NCI-H69 (cell line): ENCODE measurements around the gene SLC5A11.
"Not testable (repeated sequence)": the region's sequence is repeated elsewhere in the genome, so short reads cannot be mapped to it uniquely, and the experiment has no call there.

ENCODE experiments used
- DNase-seq: peaks from one replicate; lab custom pipeline; 2025; lab: John Stamatoyannopoulos, UW

Gene SLC5A11

DNA sequence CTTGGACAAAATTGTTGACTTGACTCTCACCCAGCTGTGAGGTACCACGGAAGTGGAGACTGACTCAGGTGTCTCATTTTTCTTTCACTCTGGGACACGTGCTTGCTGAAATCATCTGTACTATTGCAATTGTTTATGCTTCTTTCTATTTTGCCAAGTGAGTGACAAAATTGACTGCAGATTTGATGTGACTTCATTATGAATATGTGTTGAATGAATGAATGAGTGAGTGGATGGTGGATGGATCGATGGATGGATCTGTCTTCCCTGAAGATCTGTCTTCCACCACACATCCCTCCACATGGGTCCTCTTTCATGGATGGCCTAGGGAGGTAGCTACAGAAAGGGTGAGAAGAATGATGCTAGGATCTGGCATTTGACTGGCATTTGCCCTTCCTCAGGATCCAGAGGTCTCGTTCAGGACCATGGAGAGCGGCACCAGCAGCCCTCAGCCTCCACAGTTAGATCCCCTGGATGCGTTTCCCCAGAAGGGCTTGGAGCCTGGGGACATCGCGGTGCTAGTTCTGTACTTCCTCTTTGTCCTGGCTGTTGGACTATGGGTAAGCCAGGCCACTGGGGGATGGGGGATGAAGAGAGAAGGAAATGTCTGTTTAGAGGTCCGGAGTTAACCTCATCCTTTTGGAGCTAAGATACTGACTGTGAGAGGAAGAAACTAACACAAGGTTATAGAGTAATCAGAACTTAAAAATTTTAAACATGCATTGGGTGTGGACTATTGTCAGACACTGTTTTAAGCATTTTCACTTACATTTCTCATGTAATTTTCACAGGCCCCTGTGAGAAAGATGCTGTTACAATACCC lies 12.7 kb downstream of the SLC5A11 start:
- DNase-seq = no peak

DNA sequence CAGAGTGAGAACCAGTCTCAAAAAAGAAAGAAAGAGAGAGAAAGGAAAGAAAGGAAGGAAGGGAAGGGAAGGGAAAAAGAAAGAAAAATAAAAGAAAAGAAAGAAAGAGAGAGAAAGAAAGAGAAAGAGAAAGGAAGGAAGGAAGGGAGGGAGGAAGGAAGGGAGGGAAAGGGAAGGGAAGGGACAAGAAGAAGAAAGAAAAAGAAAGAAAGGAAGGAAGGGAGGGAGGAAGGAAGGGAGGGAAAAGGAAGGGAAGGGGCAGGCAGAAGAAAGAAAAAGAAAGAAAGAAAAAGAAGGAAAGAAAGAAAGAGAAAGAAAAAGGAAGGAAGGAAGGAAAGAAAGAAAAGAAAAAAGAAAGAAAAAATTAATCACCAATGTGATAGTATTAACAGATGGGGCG lies 15.7 kb downstream of the SLC5A11 start:
- no peak for DNase-seq

- no peak for DNase-seq
These were observed 18.0 kb downstream of the SLC5A11 start for GRCh38 chr16:24863582-24864437.

DNA sequence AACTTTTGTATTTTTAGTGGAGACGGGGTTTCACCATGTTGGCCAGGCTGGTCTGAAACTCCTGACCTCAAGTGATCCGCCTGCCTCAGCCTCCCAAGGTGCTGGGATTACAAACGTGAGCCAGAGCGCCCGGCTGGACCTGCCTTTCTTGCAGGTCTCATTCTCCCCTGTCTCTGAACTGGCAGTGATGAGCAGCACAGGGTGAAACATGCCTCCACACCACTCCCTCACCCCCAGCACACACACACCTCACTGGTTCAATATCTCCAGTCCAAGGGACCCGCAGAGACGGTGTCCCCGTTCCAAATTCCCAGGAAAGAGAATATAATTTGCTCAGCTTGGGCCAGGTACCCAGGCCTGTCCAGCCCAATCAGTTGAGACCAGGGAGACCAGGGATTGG lies 23.3 kb downstream of the SLC5A11 start:
- no peak for DNase-seq

- no peak for DNase-seq
These were observed 26.1 kb downstream of the SLC5A11 start for GRCh38 chr16:24871891-24872290.

GRCh38 chr16:24873028-24873427 lies 27.3 kb downstream of the SLC5A11 start:
- no peak for DNase-seq

- DNase-seq = no peak
These were observed 29.7 kb downstream of the SLC5A11 start for GRCh38 chr16:24875466-24875865.

DNA sequence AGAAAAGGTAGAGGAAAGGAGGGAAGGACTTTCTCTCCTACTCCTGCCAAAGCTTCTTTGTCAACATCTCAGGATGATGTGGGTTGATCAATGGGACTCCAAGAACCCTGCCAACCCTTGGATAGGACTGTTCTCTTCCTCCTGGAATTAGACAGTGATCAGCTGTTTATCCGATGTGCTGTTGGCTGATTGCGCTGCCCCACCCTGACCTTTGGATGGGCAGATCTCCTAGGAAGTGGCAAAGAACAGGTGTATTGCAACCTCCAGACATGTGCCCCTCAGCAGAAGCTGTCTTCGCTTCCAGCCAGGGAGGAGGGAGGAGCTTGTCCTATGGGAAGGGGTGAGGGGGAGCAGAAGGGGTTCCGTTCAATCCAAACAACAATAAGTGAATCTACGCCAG lies 30.5 kb downstream of the SLC5A11 start:
- no peak for DNase-seq

- no peak for DNase-seq
These were observed 33.9 kb downstream of the SLC5A11 start for GRCh38 chr16:24879684-24880083.

DNA sequence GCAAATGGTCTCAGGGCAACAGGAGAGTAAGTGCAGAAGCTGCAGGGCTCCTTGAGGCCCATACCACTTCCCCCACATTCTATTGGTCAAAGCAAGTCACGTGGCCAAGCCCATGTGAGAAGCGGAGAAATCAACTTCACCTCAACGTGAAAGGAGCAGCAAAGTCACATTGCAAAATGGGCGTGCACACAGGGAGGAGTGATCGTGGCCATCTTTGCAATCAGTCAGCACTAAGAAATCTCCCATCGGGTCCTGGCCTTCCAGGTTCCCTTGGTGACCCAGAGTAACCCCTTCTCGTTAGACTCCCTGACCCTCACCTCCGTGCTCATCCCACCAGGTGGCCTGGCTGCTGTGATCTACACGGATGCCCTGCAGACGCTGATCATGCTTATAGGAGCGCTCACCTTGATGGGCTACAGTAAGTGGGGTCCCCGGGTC lies 38.0 kb downstream of the SLC5A11 start:
- DNase-seq = no peak

DNA sequence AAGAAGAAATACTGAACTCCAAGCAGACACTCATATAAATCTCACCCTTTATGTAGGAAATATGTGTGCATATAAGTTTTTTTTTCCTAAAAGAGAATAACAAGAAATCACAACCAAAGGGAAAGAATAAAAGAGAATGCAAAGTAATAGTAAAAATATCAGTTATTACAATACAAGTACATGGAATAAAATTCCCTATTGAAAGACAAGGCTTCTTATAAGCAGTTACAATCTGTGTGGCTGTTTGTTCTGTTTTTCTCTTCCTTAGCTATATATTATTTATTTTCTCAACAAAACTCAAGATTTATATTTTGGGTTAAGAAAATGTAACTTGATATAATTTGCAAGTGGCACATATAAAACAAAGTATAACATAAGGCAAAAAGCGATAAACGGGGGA lies 41.7 kb downstream of the SLC5A11 start:
- no peak for DNase-seq

DNA sequence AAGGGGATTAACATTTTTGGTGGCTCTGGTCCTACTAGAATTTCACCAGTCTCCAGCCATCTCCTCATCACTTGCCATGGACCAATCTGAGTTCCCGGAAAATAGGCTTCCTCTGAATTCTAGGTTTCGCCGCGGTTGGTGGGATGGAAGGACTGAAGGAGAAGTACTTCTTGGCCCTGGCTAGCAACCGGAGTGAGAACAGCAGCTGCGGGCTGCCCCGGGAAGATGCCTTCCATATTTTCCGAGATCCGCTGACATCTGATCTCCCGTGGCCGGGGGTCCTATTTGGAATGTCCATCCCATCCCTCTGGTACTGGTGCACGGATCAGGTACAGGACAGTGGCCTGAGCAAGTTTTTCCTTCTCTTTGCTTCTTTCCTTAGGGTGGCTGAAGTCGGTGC lies 45.0 kb downstream of the SLC5A11 start:
- DNase-seq = no peak

GRCh38 chr16:24896439-24896838 lies 50.7 kb downstream of the SLC5A11 start:
- no peak for DNase-seq

DNA sequence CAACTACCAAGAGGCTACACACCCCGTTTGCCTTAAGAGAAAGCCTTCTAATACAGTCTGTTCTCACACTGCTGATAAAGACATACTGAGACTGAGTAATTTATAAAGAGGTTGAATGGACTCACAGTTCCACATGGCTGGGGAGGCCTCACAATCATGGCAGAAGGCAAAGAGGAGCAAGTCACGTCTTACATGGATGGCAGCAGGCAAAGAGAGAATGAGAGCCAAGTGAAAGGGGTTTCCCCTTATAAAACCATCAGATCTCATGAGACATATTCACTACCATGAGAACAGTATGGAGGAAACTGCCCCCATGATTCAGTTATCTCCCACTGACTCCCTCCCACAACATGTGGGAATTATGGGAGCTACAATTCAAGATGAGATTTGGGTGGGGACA lies 51.8 kb downstream of the SLC5A11 start:
- DNase-seq = not testable (repeated sequence)

GRCh38 chr16:24900230-24900629 lies 54.5 kb downstream of the SLC5A11 start:
- DNase-seq = no peak

DNA sequence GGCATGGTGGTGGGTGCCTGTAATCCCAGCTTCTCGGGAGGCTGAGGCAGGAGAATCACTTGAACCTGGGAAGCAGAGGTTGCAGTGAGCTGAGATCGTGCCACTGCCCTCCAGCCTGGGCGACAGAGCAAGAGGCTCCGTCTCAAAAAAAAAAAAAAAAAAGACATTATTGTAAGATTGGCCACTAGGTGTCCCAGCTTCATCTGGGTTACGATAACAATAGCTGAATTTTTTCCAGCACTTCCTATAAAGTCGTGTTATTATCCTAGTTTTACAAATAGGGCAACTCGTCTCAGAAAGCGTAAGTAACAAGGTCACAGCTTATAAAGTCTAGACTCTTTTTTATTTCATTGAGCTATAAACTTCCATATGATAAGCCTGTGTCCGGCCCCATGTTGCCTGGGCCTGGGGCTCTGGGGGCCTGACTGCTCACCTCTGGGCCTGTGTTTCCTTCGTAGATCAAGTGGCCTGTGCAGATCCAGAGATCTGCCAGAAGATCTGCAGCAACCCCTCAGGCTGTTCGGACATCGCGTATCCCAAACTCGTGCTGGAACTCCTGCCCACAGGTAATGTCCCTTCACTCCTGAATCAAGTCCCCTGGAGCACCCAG lies 60.5 kb downstream of the SLC5A11 start:
- DNase-seq = peak; percentile 40

GRCh38 chr16:24906901-24907300 lies 61.1 kb downstream of the SLC5A11 start:
- DNase-seq = no peak

DNA sequence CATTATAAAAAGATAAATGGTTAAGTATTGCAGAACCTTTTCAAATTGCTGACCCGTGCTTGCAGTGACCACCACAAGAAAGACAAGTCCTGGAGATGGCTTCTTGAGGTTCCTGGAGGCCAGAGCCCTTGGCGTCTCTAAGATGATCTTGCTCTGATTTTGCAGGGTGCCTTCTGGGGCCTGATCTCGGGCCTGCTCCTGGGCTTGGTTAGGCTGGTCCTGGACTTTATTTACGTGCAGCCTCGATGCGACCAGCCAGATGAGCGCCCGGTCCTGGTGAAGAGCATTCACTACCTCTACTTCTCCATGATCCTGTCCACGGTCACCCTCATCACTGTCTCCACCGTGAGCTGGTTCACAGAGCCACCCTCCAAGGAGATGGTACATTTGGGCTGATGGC lies 63.0 kb downstream of the SLC5A11 start:
- DNase-seq = no peak

DNA sequence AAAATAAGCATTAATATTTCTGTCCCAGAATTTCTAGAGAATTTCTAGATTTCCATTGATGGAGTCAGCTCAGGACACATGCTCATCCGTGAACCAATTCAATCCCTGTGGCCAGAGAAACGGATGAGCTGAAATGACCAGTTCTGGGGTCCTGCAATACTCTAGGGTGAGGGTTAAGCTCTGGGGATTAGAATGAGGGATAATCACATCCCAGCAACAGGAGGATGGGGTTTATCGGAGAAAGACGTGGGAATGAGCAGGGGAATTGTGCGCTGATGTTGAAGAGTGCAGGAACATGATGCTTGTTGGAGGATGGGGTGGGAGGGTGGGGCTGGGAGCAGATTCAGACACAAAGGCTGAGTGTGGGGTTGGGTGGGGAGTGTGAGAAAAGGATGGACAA lies 64.1 kb downstream of the SLC5A11 start:
- DNase-seq = no peak

- DNase-seq = no peak
These were observed 69.3 kb downstream of the SLC5A11 start for GRCh38 chr16:24915019-24915418.

DNA sequence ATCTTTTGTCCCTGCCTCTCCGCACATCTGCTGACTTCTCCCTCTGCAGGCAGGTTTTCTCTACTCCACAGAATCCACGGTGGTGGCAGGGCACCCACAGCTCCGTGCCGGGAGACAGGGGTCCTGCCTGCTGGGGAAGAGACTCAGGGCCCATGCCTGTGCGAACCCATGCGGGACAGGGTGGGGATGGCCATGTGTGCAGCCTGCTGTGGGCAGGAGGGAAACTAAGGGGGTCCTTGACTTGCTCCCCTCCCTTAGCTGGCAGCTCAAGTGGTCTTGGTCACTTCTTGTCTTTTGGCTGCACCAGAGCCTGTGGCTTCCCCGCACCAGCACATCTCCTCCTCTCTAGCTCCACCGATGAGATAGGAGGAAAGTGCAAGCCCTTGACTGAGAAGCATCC lies 69.8 kb downstream of the SLC5A11 start:
- no peak for DNase-seq

DNA sequence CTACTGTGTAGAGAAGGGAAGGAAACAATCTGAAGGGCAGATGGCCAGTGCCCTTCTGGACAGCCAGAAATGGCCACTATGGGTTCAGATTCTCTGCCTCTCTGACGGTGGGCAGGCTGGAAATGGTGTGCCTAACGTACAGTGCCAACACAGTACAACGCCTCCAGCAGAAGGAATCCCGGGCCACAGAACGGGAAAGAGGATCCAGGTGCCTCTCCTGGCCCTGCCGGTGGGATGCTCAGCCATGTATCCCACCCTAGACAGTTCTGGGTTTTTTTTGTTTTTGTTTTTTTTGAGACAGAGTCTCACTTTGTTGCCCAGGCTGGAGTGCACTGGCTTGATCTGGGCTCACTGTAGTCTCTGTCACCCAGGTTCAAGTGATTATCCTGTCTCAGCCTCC lies 71.5 kb downstream of the SLC5A11 start:
- DNase-seq = no peak

GRCh38 chr16:24917891-24918290 lies 72.1 kb downstream of the SLC5A11 start:
- no peak for DNase-seq
